ENCODE measurements around the gene EEFSEC.

DNA sequence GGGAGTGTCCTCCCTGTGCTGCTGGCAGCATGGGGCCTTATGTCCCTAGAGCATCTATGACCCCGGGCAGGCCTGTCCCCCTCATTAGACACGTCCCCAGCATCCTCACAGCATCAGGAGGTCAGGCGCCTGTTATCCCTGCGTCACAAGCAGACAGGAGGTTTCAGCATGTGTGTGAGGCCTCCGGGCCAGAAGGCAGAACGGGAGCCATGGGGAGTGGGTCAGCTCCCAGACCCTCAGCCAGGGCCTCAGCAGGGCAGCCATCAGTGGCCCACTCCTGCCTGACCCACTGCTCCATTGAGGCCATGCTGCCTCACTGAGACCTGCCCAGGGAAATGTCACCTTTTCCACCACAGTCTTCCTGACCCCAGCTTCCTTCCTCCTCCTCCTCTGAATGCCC is 241.8 kb downstream of the EEFSEC start:
- TF ChIP-seq ASH2L (IDR thresholded peaks at IDR 0.05; ENCODE audit: low read length), result no peak
- TF ChIP-seq TAF1 (IDR thresholded peaks at IDR 0.05; ENCODE audit: low read depth, low read length), result no peak
- no peak for TF ChIP-seq RAD21 (IDR thresholded peaks at IDR 0.05 in 1 of 2, conservative IDR thresholded peaks at IDR 0.05 in 1 of 2; ENCODE audit: low read depth in 2 of 2, low read length in 2 of 2)
- TF ChIP-seq CREB1 (IDR thresholded peaks at IDR 0.05), result no peak
- TF ChIP-seq, protein P1, sequence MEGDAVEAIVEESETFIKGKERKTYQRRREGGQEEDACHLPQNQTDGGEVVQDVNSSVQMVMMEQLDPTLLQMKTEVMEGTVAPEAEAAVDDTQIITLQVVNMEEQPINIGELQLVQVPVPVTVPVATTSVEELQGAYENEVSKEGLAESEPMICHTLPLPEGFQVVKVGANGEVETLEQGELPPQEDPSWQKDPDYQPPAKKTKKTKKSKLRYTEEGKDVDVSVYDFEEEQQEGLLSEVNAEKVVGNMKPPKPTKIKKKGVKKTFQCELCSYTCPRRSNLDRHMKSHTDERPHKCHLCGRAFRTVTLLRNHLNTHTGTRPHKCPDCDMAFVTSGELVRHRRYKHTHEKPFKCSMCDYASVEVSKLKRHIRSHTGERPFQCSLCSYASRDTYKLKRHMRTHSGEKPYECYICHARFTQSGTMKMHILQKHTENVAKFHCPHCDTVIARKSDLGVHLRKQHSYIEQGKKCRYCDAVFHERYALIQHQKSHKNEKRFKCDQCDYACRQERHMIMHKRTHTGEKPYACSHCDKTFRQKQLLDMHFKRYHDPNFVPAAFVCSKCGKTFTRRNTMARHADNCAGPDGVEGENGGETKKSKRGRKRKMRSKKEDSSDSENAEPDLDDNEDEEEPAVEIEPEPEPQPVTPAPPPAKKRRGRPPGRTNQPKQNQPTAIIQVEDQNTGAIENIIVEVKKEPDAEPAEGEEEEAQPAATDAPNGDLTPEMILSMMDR (IDR thresholded peaks at IDR 0.05; ENCODE audit: control extremely low read depth in 1 of 3, insufficient read depth in 1 of 3, low read depth in 1 of 3, low read length in 3 of 3), result no peak
- no peak for TF ChIP-seq SP1 (IDR thresholded peaks at IDR 0.05; ENCODE audit: low read depth, low read length)
- TF ChIP-seq TCF12 (IDR thresholded peaks at IDR 0.05; ENCODE audit: low read depth, low read length), result no peak
- TF ChIP-seq EZH2 (IDR thresholded peaks at IDR 0.05; ENCODE audit: low read depth, low read length, severe bottlenecking), result no peak
- no peak for TF ChIP-seq POLR2A (IDR thresholded peaks at IDR 0.05; ENCODE audit: control extremely low read depth in 1 of 2, low read depth in 2 of 2, low read length in 2 of 2)
- TF ChIP-seq YY1 (IDR thresholded peaks at IDR 0.05; ENCODE audit: low read depth, low read length), result no peak
- no peak for TF ChIP-seq POLR2AphosphoS5 (IDR thresholded peaks at IDR 0.05; ENCODE audit: low read depth, low read length)
- no peak for TF ChIP-seq EP300 (IDR thresholded peaks at IDR 0.05; ENCODE audit: borderline replicate concordance in 1 of 2, low read depth in 2 of 2, low read length in 2 of 2)
- TF ChIP-seq, protein P2, sequence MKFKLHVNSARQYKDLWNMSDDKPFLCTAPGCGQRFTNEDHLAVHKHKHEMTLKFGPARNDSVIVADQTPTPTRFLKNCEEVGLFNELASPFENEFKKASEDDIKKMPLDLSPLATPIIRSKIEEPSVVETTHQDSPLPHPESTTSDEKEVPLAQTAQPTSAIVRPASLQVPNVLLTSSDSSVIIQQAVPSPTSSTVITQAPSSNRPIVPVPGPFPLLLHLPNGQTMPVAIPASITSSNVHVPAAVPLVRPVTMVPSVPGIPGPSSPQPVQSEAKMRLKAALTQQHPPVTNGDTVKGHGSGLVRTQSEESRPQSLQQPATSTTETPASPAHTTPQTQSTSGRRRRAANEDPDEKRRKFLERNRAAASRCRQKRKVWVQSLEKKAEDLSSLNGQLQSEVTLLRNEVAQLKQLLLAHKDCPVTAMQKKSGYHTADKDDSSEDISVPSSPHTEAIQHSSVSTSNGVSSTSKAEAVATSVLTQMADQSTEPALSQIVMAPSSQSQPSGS (IDR thresholded peaks at IDR 0.05; ENCODE audit: low read length), result no peak
